GM12878 (cell line): ENCODE data around the gene BCKDHB. TPM values are rescaled to one million over a fixed set of nuclear protein-coding genes. Genes with fewer than 3 reads are reported as not detected.

Source experiments
- ATF3 ChIP-seq: IDR thresholded peaks from 2 replicates; pipeline ENCODE4 v1.6.1; 2011; ENCODE audit warnings: low read depth, mild to moderate bottlenecking, low read length, moderate library complexity, borderline replicate concordance; ENCODE audit errors: extremely low read depth
- BHLHE40 ChIP-seq, 2 experiments: fragments of 450-650 bp in 1 of 2; IDR thresholded peaks; 2 replicates each; pipeline ENCODE4 v1.6.1; 2011 to 2017; ENCODE audit warnings: low read depth in 2 of 2, borderline replicate concordance in 1 of 2, improper control_type of control experiment in 1 of 2, low read length in 1 of 2, mild to moderate bottlenecking in 1 of 2
- BRCA1 ChIP-seq: IDR thresholded peaks from 2 replicates; pipeline ENCODE4 v1.6.1; 2011; ENCODE audit warnings: low read depth, low read length, improper control_type of control experiment
- E2F4 ChIP-seq: IDR thresholded peaks from 2 replicates; pipeline ENCODE4 v1.6.1; 2012; ENCODE audit warnings: low read depth, low read length, improper control_type of control experiment
- E4F1 ChIP-seq: fragments of 450-650 bp; IDR thresholded peaks from 2 replicates; pipeline ENCODE4 v1.6.1; 2018; ENCODE audit warnings: borderline replicate concordance, mild to moderate bottlenecking; ENCODE audit not compliant: partially characterized antibody
- EGR1 ChIP-seq, 2 experiments: IDR thresholded peaks; 1 replicate in 1 of 2; 2 replicates in 1 of 2; pipeline ENCODE4 v1.6.1; 2011 to 2012; ENCODE audit warnings: low read depth in 2 of 2, low read length in 2 of 2, borderline replicate concordance in 1 of 2, mild to moderate bottlenecking in 1 of 2, moderate library complexity in 1 of 2
- GATAD2B ChIP-seq: fragments of 450-650 bp; conservative IDR thresholded peaks from 2 replicates; pipeline ENCODE4 v1.6.1; 2017; ENCODE audit warnings: low read depth, mild to moderate bottlenecking, moderate library complexity
- HDAC6 ChIP-seq: fragments of 200-600 bp; sonication (generic); IDR thresholded peaks from one replicate; pipeline ENCODE4 v1.8.0; 2017; ENCODE audit warnings: antibody characterized with exemption; ENCODE audit not compliant: unreplicated experiment
- HDGF ChIP-seq: fragments of 450-650 bp; IDR thresholded peaks from 2 replicates; pipeline ENCODE4 v1.6.1; 2016; ENCODE audit warnings: antibody characterized with exemption
- MAX ChIP-seq: IDR thresholded peaks from 2 replicates; pipeline ENCODE4 v1.6.1; 2012; ENCODE audit warnings: low read depth, low read length, improper control_type of control experiment
- MYB ChIP-seq: fragments of 150-350 bp; IDR thresholded peaks from 2 replicates; pipeline ENCODE4 v1.6.1; 2014; ENCODE audit warnings: mild to moderate bottlenecking, low read depth, low read length, borderline replicate concordance
- NR2C1 ChIP-seq: fragments of 450-650 bp; IDR thresholded peaks from 2 replicates; pipeline ENCODE4 v1.6.1; 2017; ENCODE audit warnings: antibody characterized with exemption, mild to moderate bottlenecking, moderate library complexity
- POLR2AphosphoS5 ChIP-seq: IDR thresholded peaks from 2 replicates; pipeline ENCODE4 v1.6.1; 2011; ENCODE audit warnings: mild to moderate bottlenecking, low read length, inconsistent platforms
- RELB ChIP-seq: fragments of 450-650 bp; IDR thresholded peaks from 2 replicates; pipeline ENCODE4 v1.6.1; 2017; ENCODE audit warnings: low read depth, mild to moderate bottlenecking, moderate library complexity
- SIN3A ChIP-seq: IDR thresholded peaks from 2 replicates; pipeline ENCODE4 v1.6.1; 2012; ENCODE audit warnings: low read depth, low read length, improper control_type of control experiment
- SIX5 ChIP-seq: IDR thresholded peaks from 2 replicates; pipeline ENCODE4 v1.6.1; 2011; ENCODE audit warnings: mild to moderate bottlenecking, low read depth, low read length, moderate library complexity; ENCODE audit not compliant: severe bottlenecking
- SMAD5 ChIP-seq: IDR thresholded peaks from 2 replicates; pipeline ENCODE4 v1.6.1; 2016; ENCODE audit warnings: antibody characterized with exemption, low read depth
- SMARCA5 ChIP-seq: fragments of 450-650 bp; IDR thresholded peaks from 2 replicates; pipeline ENCODE4 v1.6.1; 2017; ENCODE audit warnings: mild to moderate bottlenecking
- SP1 ChIP-seq: IDR thresholded peaks from one replicate; pipeline ENCODE4 v1.6.1; 2011; ENCODE audit warnings: low read depth, low read length
- SPI1 ChIP-seq: IDR thresholded peaks from 2 replicates; pipeline ENCODE4 v1.6.1; 2011; ENCODE audit warnings: low read depth, mild to moderate bottlenecking, low read length, moderate library complexity, borderline replicate concordance; ENCODE audit not compliant: insufficient read depth
- STAT3 ChIP-seq: IDR thresholded peaks from 2 replicates; pipeline ENCODE4 v1.6.1; 2011; ENCODE audit warnings: low read depth, low read length, improper control_type of control experiment
- TAF1 ChIP-seq: IDR thresholded peaks from 2 replicates; pipeline ENCODE4 v1.6.1; 2011; ENCODE audit warnings: mild to moderate bottlenecking, low read depth, low read length, borderline replicate concordance
- TCF12 ChIP-seq: IDR thresholded peaks from 2 replicates; pipeline ENCODE4 v1.6.1; 2011; ENCODE audit warnings: low read depth, mild to moderate bottlenecking, low read length
- ZSCAN29 ChIP-seq: fragments of 450-650 bp; IDR thresholded peaks from 2 replicates; pipeline ENCODE4 v1.6.1; 2017; ENCODE audit warnings: mild to moderate bottlenecking, moderate library complexity
- polyA plus RNA-seq, 11 experiments: library from polyadenylated mRNA; depleted of rRNA in 4 of 11; unstranded in 6 of 11; stranded (reverse) in 5 of 11; fragments of >200 nt; fragmentation: Nextera tagmentation in 4 of 11; fragmentation: Illumina TruSeq in 1 of 11; extraction: Ambion mirVana in 4 of 11; extraction: Trizol in 1 of 11; gene quantifications; 1 replicate in 1 of 11; 2 replicates in 10 of 11; pipeline versions ENCODE4 v1.2.1 to v1.2.3, GENCODE V29; 2011 to 2016; ENCODE audit warnings: inconsistent platforms in 2 of 11, missing spikeins in 2 of 11, low read depth in 1 of 11
- total RNA-seq, 4 experiments: library from RNA; depleted of rRNA in 3 of 4; stranded (reverse); fragments of >200 nt in 3 of 4; fragmentation: Illumina TruSeq in 1 of 4; extraction: Trizol in 1 of 4; gene quantifications; 2 replicates each; pipeline versions ENCODE4 v1.2.1 to v1.2.3, GENCODE V29; 2013 to 2021

BCKDHB gene
- total and polyA plus RNA-seq, 10 of the 15 experiments (the other 5 are each of a cell fraction or from before 2014, with no cell fraction given), result 12.9 to 57.1 (median 25.3) TPM

GRCh38 chr6:80106418-80107235 is at the start of gene BCKDHB (continued):
- peak; percentile 57 for TF ChIP-seq E2F4
- no peak for TF ChIP-seq SIX5
- TF ChIP-seq SPI1, result 0 out of 2 replicates have a peak, but pooled peaks have one; percentile 5
- TF ChIP-seq RELB, result peak; percentile 40; the same call in 1 of the 2 replicates
- peak; percentile 65; the same call in 1 of the 2 replicates for TF ChIP-seq SMAD5
- peak; percentile 75; the same call in 1 of the 2 replicates for TF ChIP-seq HDGF
- TF ChIP-seq HDAC6, result no peak
- no peak for TF ChIP-seq ATF3
- TF ChIP-seq SMARCA5, result 0 out of 2 replicates have a peak, but pooled peaks have one; percentile 32
- TF ChIP-seq POLR2AphosphoS5, result peak; percentile 88
- no peak for TF ChIP-seq E4F1
- TF ChIP-seq EGR1 (IDR thresholded peaks at IDR 0.05; ENCODE audit: borderline replicate concordance in 1 of 2, low read depth in 2 of 2, low read length in 2 of 2), result 0 out of 3 replicates have a peak, but pooled peaks of 1 of the 2 experiments have one; percentile 28
- no peak for TF ChIP-seq SIN3A
- no peak for TF ChIP-seq MYB
- peak; percentile 44; the same call in 1 of the 2 replicates for TF ChIP-seq TCF12
- no peak for TF ChIP-seq NR2C1
- peak; percentile 79 for TF ChIP-seq MAX
- peak; percentile 94 for TF ChIP-seq TAF1
- peak; percentile 91 for TF ChIP-seq SP1
- no peak for TF ChIP-seq STAT3
- peak; percentile 70 to 72; a peak in 2 of 4 replicates for TF ChIP-seq BHLHE40 (IDR thresholded peaks at IDR 0.05; ENCODE audit: borderline replicate concordance in 1 of 2, low read depth in 2 of 2, low read length in 1 of 2)
- peak; percentile 57; the same call in 1 of the 2 replicates for TF ChIP-seq GATAD2B
- TF ChIP-seq BRCA1, result no peak
- TF ChIP-seq ZSCAN29, result 0 out of 2 replicates have a peak, but pooled peaks have one; percentile 71
